HCT116 (cell line): ENCODE data around the gene EIF4E1B. TPM values are rescaled to one million over a fixed set of nuclear protein-coding genes. Genes with fewer than 3 reads are reported as not detected.

ENCODE experiments used
- ATAC-seq: fragments of 200-7000 bp; cut with Tn5 transposase; 2 replicates; pipeline ENCODE4 v1.9.1; 2020; ENCODE audit warnings: mild to moderate bottlenecking, moderate library complexity
- BruUV-seq: library from RNA; stranded (reverse); fragments of 400-500 nt; replicated peaks from 2 replicates; lab custom pipeline; 2021; lab: Mats Ljungman, UMichigan
- CTCF ChIA-PET: fragments of 300-600 bp; sonication (Branson Sonifier 250); formaldehyde crosslinking; loops from one replicate; lab custom pipeline; 2021; ENCODE audit warnings: antibody characterized with exemption; lab: Charles Lee
- POLR2A ChIA-PET: fragments of 300-600, 350-600 bp; sonication (Branson Sonifier 250); formaldehyde crosslinking; loops from one replicate; lab custom pipeline; 2021; ENCODE audit warnings: antibody characterized with exemption; lab: Charles Lee
- RAD21 ChIA-PET, 2 experiments: fragments of 300-600 bp; sonication (Branson Sonifier 250); formaldehyde crosslinking; loops; one replicate each; lab custom pipeline; 2023; ENCODE audit warnings: low total read pairs in 2 of 2; ENCODE audit not compliant: uncharacterized antibody in 2 of 2, unreplicated experiment in 2 of 2, low non-redundant PET in 1 of 2; lab: Charles Lee
- DNase-seq: peaks from one replicate; pipeline ENCODE4 v3.0.0-alpha.2; 2010; ENCODE audit warnings: low read depth, low spot score
- H2AFZ ChIP-seq: fragments of 200-600 bp; shearing (Covaris generic), sonication (generic); 2 replicates; pipeline ENCODE4 v1.6.1; 2017; ENCODE audit warnings: low read depth, mixed run types, mixed read lengths, antibody characterized with exemption, low read length; ENCODE audit not compliant: poor library complexity, severe bottlenecking
- H3K27ac ChIP-seq: 2 replicates; pipeline ENCODE4 v1.5.1; 2012; ENCODE audit warnings: low read depth, low read length
- H3K27me3 ChIP-seq: fragments of 200-600 bp; sonication (generic); 2 replicates; pipeline ENCODE4 v1.6.1; 2016; ENCODE audit warnings: mixed run types, low read length, mixed read lengths; ENCODE audit not compliant: insufficient read depth
- H3K36me3 ChIP-seq, 2 experiments: fragments of 200-500 bp in 1 of 2; fragments of 200-600 bp in 1 of 2; sonication (Bioruptor generic) in 1 of 2; sonication (generic) in 1 of 2; 2 replicates each; pipeline versions ENCODE4 v1.5.1 to v1.6.1; 2014 to 2016; ENCODE audit warnings: low read length in 2 of 2, inconsistent platforms in 1 of 2, mixed read lengths in 1 of 2, mixed run types in 1 of 2; ENCODE audit not compliant: insufficient read depth in 2 of 2, control insufficient read depth in 1 of 2
- H3K4me1 ChIP-seq, 2 experiments: fragments of 200-600 bp in 1 of 2; sonication (generic) in 1 of 2; 2 replicates each; pipeline versions ENCODE4 v1.5.1 to v1.6.1; 2012 to 2017; ENCODE audit warnings: low read length in 2 of 2, inconsistent platforms in 1 of 2, mild to moderate bottlenecking in 1 of 2, mixed read lengths in 1 of 2, mixed run types in 1 of 2, moderate library complexity in 1 of 2; ENCODE audit not compliant: insufficient read depth in 2 of 2, control insufficient read depth in 1 of 2
- H3K4me2 ChIP-seq: fragments of 200-600 bp; sonication (generic); 2 replicates; pipeline ENCODE4 v1.6.1; 2017; ENCODE audit warnings: mixed run types, low read length, mixed read lengths
- H3K4me3 ChIP-seq, 2 experiments: fragments of 200-600 bp in 1 of 2; sonication (generic) in 1 of 2; replicated peaks in 1 of 2; 2 replicates each; pipeline ENCODE4 v1.5.1; 2011 to 2016; ENCODE audit warnings: low read length in 2 of 2, control low read depth in 1 of 2, low read depth in 1 of 2, mild to moderate bottlenecking in 1 of 2, mixed read lengths in 1 of 2, mixed run types in 1 of 2
- H3K79me2 ChIP-seq: fragments of 200-600 bp; sonication (generic); 2 replicates; pipeline ENCODE4 v1.6.1; 2017; ENCODE audit warnings: mild to moderate bottlenecking, mixed run types, low read length, moderate library complexity, mixed read lengths; ENCODE audit not compliant: insufficient read depth
- H3K9ac ChIP-seq: fragments of 200-600 bp; sonication (generic); 2 replicates; pipeline ENCODE4 v1.6.1; 2016; ENCODE audit warnings: low read length, mixed read lengths
- H3K9me2 ChIP-seq: fragments of 200-600 bp; sonication (generic), shearing (Covaris generic); 2 replicates; pipeline ENCODE4 v1.6.1; 2017; ENCODE audit warnings: mixed run types, mild to moderate bottlenecking, moderate library complexity; ENCODE audit not compliant: insufficient read depth
- H3K9me3 ChIP-seq, 2 experiments: fragments of 200-500 bp in 1 of 2; fragments of 200-600 bp in 1 of 2; sonication (Bioruptor generic) in 1 of 2; sonication (generic) in 1 of 2; 2 replicates each; pipeline ENCODE4 v1.6.1; 2014 to 2017; ENCODE audit warnings: low read length in 2 of 2, mixed read lengths in 2 of 2, inconsistent platforms in 1 of 2, low read depth in 1 of 2, mild to moderate bottlenecking in 1 of 2, mixed run types in 1 of 2, moderate library complexity in 1 of 2; ENCODE audit not compliant: control insufficient read depth in 1 of 2, insufficient read depth in 1 of 2
- H4K20me1 ChIP-seq: fragments of 200-600 bp; sonication (generic), shearing (Covaris generic); 2 replicates; pipeline ENCODE4 v1.6.1; 2017; ENCODE audit warnings: mixed run types, mild to moderate bottlenecking, moderate library complexity; ENCODE audit not compliant: insufficient read depth
- ATF3 ChIP-seq: IDR thresholded peaks from 2 replicates; pipeline ENCODE4 v1.6.1; 2012
- CBX3 ChIP-seq: IDR thresholded peaks from 2 replicates; pipeline ENCODE4 v1.6.1; 2012; ENCODE audit warnings: low read depth
- CEBPB ChIP-seq: IDR thresholded peaks from 2 replicates; pipeline ENCODE4 v1.6.1; 2012; ENCODE audit warnings: low read depth
- JUND ChIP-seq: IDR thresholded peaks from 2 replicates; pipeline ENCODE4 v1.6.1; 2012
- POLR2A ChIP-seq: IDR thresholded peaks from 2 replicates; pipeline ENCODE4 v1.7.0; 2011; ENCODE audit warnings: borderline replicate concordance; ENCODE audit not compliant: insufficient read depth, insufficient read length; ENCODE audit errors: extremely low read depth
- POLR2AphosphoS5 ChIP-seq: IDR thresholded peaks from 2 replicates; pipeline ENCODE4 v1.6.1; 2011; ENCODE audit warnings: mild to moderate bottlenecking, low read depth, low read length, moderate library complexity
- RAD21 ChIP-seq: IDR thresholded peaks from 2 replicates; pipeline ENCODE4 v1.6.1; 2012; ENCODE audit warnings: low read depth, mild to moderate bottlenecking
- REST ChIP-seq: IDR thresholded peaks from 2 replicates; pipeline ENCODE4 v1.6.1; 2012; ENCODE audit warnings: low read depth
- SP1 ChIP-seq: IDR thresholded peaks from 2 replicates; pipeline ENCODE4 v1.6.1; 2012; ENCODE audit warnings: low read depth
- ZBTB33 ChIP-seq: IDR thresholded peaks from 2 replicates; pipeline ENCODE4 v1.6.1; 2011; ENCODE audit warnings: mild to moderate bottlenecking, low read length, moderate library complexity; ENCODE audit not compliant: insufficient replicate concordance; ENCODE audit errors: extremely low read depth
- intact Hi-C: fragments of 100-400 bp; cut with micrococcal nuclease; formaldehyde crosslinking; loops from 2 replicates; pipeline ENCODE4 v1.10.0; 2022
- total RNA-seq: library from RNA; stranded (reverse); gene quantifications from one replicate; pipeline ENCODE4 v1.2.1, GENCODE V29; 2021; ENCODE audit not compliant: unreplicated experiment

Gene EIF4E1B
- total RNA-seq, 1 experiment from 2014 or later: 0.07 TPM

GRCh38 chr5:176654856-176655255 is 24.4 kb downstream of the EIF4E1B start:
- ChIA-PET CTCF (no interaction called here), RAD21 (no interaction called here), POLR2A (no interaction called here)
- intact Hi-C loops: loop anchor here (10.0 kb wide), 1 partner anchor 650 kb away; the partner anchor contains the start of genes PRELID1 and RAB24
- H3K36me3 ChIP-seq: no peaks in the 10 kb centered on the region; a peak in 1 of 4 replicates
- no peaks in the 10 kb centered on the region for H3K9me3 ChIP-seq
- peaks cover 5 to 13% of the 10 kb centered on the region in 2 experiments; a peak in 2 of 4 replicates for H3K4me1 ChIP-seq
- no peak overlapping the region for H3K4me2 ChIP-seq
- H3K9ac ChIP-seq: no peak overlapping the region
- H2AFZ ChIP-seq: no peak overlapping the region
- no peaks in the 10 kb centered on the region for H4K20me1 ChIP-seq
- H3K27ac ChIP-seq: no peak overlapping the region
- no peaks in the 10 kb centered on the region for H3K27me3 ChIP-seq
- H3K4me3 ChIP-seq: no peak overlapping the region
- no peaks in the 10 kb centered on the region for H3K9me2 ChIP-seq
- DNase-seq: no peak
- peaks cover 12% of the 10 kb centered on the region; the same call in 1 of the 2 replicates for H3K79me2 ChIP-seq
- no peak for TF ChIP-seq ZBTB33
- no peak for TF ChIP-seq CBX3
- no peak for TF ChIP-seq CEBPB
- no peak for TF ChIP-seq ATF3
- no peak for TF ChIP-seq SP1
- TF ChIP-seq REST: no peak
- TF ChIP-seq RAD21: no peak
- TF ChIP-seq JUND: no peak
- TF ChIP-seq POLR2A: no peak
- TF ChIP-seq POLR2AphosphoS5: no peak
- ATAC-seq: no peak
- BruUV-seq: no TSS peak
